ENCODE measurements around the gene CDH23. TPM values are rescaled to one million over a fixed set of nuclear protein-coding genes. Genes with fewer than 3 reads are reported as not detected.

Gene CDH23
- total and polyA plus RNA-seq, 2 donors: 3.6 to 9.9 TPM

DNA sequence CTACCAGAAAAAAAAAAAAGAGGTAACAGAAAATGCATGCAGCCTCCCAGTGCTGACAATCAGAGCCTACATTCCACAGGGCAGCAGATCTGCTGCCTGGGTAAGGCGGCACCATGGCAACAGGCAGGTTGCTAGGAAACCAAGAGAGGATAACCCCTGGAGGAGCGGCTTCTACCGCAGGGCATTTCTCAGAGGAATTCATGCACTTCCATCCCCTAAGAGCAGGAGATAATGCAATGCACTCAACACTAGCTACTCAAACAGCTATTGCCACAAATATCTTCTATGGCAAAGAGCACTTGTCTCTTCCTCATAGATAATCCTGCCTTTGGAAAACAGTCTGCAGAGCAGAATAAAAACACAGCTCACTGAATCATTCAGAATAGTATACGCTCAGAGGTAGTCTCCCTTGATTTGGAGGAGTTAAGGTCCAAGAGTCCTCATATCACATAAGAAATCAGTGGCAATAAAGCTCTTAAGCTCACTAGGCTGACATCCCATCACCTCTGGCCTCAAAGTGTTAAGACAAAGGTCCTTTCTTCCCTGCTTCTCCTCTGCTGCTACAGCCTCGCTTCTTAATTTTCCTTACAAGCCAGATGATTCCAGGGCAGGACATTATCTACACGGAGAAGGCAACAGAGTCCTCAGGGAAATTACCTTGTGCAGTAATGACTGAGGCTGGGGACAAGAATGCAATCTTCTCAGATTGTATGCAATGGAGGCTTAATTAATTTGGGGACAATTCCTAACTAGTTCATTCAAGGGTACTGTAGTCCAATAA, 443.6 kb downstream of the CDH23 start:
- H3K27ac ChIP-seq (ENCODE audit: low read depth): no peak overlapping the region
- no peak overlapping the region for H3K4me3 ChIP-seq (ENCODE audit: low read depth, low read length)
- 22% methylated on average over 6 of the region's 6 CpGs for WGBS
- H3K4me1 ChIP-seq (ENCODE audit: insufficient read depth): no peaks in the 10 kb centered on the region
- DNase-seq (ENCODE audit: extremely low spot score): no peak
- H3K36me3 ChIP-seq (ENCODE audit: insufficient read depth): no peaks in the 10 kb centered on the region

DNA sequence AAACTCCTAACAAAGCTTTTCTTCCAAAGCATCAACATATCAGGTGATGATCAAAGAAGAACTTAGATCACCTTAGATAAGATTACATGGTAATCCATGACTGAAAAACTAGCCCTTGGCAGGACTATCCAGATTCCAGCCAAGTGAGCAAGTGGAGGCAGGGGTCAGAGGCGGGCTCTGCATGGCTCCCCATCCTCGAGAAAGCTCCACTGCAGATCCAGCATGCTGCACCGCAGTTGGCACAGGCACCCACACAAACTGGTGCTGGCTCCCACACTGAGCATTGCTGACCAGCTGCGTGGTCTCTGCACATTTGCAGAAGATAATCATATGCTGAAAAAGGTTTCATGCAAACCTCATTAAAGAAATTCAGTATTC, 444.2 kb downstream of the CDH23 start:
- no peak overlapping the region for H3K4me3 ChIP-seq (ENCODE audit: low read depth, low read length)
- DNase-seq (ENCODE audit: extremely low spot score): no peak
- H3K27ac ChIP-seq (ENCODE audit: low read depth): no peak overlapping the region
- H3K4me1 ChIP-seq (ENCODE audit: insufficient read depth): no peaks in the 10 kb centered on the region
- 69% methylated on average over 4 of the region's 4 CpGs for WGBS
- no peaks in the 10 kb centered on the region for H3K36me3 ChIP-seq (ENCODE audit: insufficient read depth)

DNA sequence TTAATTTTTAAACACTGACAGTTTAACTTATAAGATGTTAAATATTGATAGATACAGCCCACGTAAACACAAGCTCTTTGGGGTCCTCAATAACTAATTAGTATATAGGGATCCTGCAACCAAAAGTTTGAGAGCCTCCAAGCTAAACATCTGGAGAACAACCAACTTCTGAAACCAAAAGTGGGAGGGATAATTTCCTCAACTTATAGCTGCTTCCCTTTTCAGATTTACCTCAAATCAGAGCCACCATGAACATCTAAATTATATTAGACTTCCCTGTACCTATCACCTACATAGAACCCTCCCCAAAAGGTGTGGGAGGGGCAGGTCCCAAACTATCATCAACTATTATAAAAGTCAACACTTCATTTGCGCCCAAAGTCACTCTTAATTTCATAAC, 445.7 kb downstream of the CDH23 start:
- Histone ChIP-seq H3K4me3 (ENCODE audit: low read depth, low read length) (no peak overlapping the region), H3K27ac (ENCODE audit: low read depth) (no peak overlapping the region), H3K36me3 (ENCODE audit: insufficient read depth) (no peaks in the 10 kb centered on the region), H3K4me1 (ENCODE audit: insufficient read depth) (no peaks in the 10 kb centered on the region)
- no peak for DNase-seq (ENCODE audit: extremely low spot score)
- 66% methylated on average over 2 of the region's 2 CpGs for WGBS

DNA sequence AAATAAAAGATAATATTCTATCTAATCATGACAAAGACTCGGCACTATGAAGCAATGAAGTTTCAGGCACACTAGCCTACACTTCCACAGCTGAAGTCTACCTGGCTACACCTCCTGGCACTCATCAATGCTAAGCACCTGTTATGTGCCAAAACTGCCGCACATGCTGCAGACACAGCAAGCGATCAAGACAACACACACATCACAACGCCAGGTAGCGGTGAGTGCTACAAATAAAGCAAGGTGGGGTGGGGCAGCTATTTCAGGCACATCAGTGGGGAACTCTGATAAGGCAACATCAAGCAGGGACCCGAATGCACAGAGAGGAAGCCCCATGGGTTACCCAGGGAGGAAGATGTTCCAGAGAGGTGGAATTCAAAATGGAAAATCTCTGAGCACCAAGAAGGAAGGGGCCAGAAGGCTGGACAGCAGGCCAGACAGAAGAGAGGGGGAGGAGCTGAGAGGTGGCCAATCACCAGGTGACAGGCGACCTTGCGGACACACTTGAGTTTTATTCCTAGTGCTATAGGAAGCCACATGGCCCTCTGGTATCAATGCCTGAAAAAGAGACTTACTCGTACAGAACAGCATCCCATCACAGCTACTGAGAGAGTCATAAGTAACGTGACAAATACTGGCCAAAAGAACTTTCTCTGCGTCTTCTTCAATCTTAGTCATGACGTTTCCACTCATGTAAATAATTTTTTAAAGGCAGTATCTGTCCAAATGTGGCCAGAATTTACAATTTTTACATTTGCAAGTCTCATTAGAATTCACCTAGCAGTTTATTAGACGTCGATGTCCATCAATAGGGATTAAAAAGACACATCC, 446.4 kb downstream of the CDH23 start:
- no peak overlapping the region for H3K4me3 ChIP-seq (ENCODE audit: low read depth, low read length)
- no peaks in the 10 kb centered on the region for H3K4me1 ChIP-seq (ENCODE audit: insufficient read depth)
- DNase-seq (ENCODE audit: extremely low spot score): no peak
- 87% methylated on average over 14 of the region's 14 CpGs for WGBS
- H3K27ac ChIP-seq (ENCODE audit: low read depth): no peak overlapping the region
- H3K36me3 ChIP-seq (ENCODE audit: insufficient read depth): no peaks in the 10 kb centered on the region

DNA sequence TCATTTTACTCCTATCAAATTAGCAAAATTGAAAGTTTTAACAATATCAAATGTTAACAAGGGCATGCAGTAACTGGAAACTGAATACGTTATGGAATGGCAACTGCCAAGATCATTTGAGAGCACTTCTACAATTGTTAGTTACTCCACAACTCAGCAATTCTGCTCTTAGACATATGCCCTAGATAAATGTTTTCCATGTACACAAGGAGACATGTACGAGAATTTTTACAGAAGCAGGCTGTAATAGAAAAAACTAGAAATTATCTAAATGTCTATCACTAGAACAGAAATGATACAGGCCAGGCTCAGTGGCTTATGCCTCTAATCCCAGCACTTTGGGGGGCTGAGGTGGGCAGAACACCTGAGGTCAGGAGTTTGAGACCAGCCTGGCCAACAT, 447.4 kb downstream of the CDH23 start:
- DNase-seq (ENCODE audit: extremely low spot score): no peak
- no peaks in the 10 kb centered on the region for H3K4me1 ChIP-seq (ENCODE audit: insufficient read depth)
- H3K27ac ChIP-seq (ENCODE audit: low read depth): no peak overlapping the region
- no peak overlapping the region for H3K4me3 ChIP-seq (ENCODE audit: low read depth, low read length)
- 77% methylated on average over 2 of the region's 2 CpGs for WGBS
- H3K36me3 ChIP-seq (ENCODE audit: insufficient read depth): no peaks in the 10 kb centered on the region

DNA sequence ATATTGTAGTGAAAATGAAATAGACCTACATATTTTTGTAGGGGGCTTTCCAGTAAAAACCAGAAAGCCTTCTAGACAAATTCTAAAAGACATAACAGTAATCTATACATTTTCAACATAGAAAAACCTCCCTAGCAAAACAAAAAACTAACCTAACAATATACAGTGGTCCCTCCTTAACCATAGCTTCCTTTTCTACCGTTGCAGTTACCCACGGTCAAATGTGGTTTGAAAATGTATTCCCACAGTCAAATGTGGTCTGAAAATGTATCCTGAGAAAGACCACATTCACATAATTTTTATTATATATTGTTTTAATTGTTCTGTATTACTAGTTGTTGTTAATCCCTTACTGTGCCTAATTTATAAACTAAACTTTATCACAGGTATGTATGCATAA, 448.0 kb downstream of the CDH23 start:
- WGBS: 88% methylated on average over 2 of the region's 2 CpGs
- Histone ChIP-seq H3K27ac (ENCODE audit: low read depth) (no peak overlapping the region), H3K36me3 (ENCODE audit: insufficient read depth) (no peaks in the 10 kb centered on the region), H3K4me3 (ENCODE audit: low read depth, low read length) (no peak overlapping the region), H3K4me1 (ENCODE audit: insufficient read depth) (no peaks in the 10 kb centered on the region)
- no peak for DNase-seq (ENCODE audit: extremely low spot score)

DNA sequence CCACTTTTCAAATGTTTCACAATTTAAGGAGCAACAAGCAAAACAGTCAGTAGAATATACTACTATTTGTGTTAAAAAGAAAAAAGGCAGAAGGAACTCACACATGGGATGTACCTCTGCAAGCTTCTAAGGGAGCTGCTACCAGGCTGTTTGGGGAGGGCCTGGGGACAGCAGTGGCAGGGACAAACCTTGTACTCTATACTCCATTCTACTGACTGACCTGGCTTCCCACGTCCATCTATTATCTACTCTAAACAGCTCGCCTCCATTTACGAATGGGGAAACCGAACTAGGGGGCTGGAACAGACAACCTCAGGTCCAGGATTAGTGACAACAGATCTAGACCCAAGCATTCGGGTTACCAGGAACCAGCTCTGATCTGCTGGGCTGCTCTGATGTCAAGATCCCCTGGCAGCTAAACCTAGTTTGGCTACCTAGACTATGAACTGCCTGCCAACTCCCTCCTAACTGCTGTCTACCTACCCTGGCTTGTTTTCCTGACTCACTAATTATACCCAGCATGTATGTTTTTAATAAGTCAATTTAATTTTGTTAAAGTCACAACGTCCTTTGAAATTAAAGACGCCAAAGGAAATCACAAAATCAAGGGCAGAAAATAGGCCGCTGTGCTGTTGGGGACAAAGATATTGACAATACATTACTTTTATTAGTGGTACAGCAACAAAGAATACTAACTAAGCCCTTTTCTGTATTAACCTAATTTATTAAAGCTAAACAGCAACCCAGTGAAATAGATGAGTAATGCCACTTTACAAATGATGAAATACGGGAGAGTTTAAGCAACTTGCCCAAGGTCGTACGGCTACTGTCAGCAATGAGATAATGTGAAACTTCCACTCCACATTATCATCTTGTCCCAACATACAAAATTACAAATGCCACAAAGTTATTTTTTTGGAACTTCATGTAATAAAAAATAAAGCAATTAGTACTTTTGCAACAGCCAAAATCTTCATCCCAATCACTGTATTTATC, 449.0 kb downstream of the CDH23 start:
- Histone ChIP-seq H3K4me1 (ENCODE audit: insufficient read depth) (no peaks in the 10 kb centered on the region), H3K27ac (ENCODE audit: low read depth) (no peak overlapping the region)
- no peak for DNase-seq (ENCODE audit: extremely low spot score)

DNA sequence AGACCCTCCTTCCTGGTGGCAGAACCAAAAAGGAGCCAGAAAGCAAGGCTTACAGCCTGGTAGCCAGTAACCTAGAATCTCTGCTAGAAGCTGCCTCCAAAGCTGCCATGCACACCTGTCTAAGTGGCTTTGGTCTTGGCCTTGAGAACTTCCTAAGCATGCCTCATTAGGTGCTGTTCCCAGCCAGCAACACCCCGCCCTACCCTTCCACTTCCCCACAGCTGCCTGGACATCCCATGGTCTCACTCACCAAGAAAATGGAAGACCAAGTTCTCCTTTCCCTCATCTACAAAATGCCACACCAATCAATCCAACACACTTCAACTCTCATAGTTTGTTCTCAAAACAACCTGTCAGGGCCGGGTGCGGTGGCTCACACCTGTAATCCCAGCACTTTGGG, 450.1 kb downstream of the CDH23 start:
- H3K4me1 ChIP-seq (ENCODE audit: insufficient read depth): no peaks in the 10 kb centered on the region
- no peak for DNase-seq (ENCODE audit: extremely low spot score)
- no peak overlapping the region for H3K27ac ChIP-seq (ENCODE audit: low read depth)
- no peak overlapping the region for H3K4me3 ChIP-seq (ENCODE audit: low read depth, low read length)
- 96% methylated on average over 3 of the region's 3 CpGs for WGBS
- no peaks in the 10 kb centered on the region for H3K36me3 ChIP-seq (ENCODE audit: insufficient read depth)

More for the DNA sequence above, 449.0 kb downstream of the CDH23 start:
- Histone ChIP-seq H3K4me3 (ENCODE audit: low read depth, low read length) (no peak overlapping the region), H3K36me3 (ENCODE audit: insufficient read depth) (no peaks in the 10 kb centered on the region)
- WGBS: 89% methylated on average over 11 of the region's 11 CpGs

DNA sequence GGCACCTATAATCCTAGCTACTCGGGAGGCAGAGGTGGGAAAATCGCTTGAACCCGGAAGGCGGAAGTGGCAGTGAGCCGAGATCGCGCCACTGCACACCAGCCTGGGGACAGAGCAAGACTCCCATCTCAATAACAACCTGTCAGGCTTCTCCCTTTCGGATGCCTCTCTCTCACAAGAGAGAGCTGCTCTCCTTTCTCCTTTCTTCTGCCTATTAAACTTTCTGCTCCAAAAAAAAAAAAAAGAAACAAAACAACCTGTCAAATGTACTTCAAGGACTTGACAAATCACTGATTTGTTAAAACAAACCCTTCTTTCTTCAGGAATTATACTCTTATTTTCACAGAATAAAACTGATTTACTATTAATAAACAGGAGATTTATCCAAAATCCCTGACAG, 450.7 kb downstream of the CDH23 start:
- 91% methylated on average over 8 of the region's 8 CpGs for WGBS
- no peak for DNase-seq (ENCODE audit: extremely low spot score)
- Histone ChIP-seq H3K4me1 (ENCODE audit: insufficient read depth) (no peaks in the 10 kb centered on the region), H3K27ac (ENCODE audit: low read depth) (no peak overlapping the region), H3K4me3 (ENCODE audit: low read depth, low read length) (no peak overlapping the region), H3K36me3 (ENCODE audit: insufficient read depth) (no peaks in the 10 kb centered on the region)

DNA sequence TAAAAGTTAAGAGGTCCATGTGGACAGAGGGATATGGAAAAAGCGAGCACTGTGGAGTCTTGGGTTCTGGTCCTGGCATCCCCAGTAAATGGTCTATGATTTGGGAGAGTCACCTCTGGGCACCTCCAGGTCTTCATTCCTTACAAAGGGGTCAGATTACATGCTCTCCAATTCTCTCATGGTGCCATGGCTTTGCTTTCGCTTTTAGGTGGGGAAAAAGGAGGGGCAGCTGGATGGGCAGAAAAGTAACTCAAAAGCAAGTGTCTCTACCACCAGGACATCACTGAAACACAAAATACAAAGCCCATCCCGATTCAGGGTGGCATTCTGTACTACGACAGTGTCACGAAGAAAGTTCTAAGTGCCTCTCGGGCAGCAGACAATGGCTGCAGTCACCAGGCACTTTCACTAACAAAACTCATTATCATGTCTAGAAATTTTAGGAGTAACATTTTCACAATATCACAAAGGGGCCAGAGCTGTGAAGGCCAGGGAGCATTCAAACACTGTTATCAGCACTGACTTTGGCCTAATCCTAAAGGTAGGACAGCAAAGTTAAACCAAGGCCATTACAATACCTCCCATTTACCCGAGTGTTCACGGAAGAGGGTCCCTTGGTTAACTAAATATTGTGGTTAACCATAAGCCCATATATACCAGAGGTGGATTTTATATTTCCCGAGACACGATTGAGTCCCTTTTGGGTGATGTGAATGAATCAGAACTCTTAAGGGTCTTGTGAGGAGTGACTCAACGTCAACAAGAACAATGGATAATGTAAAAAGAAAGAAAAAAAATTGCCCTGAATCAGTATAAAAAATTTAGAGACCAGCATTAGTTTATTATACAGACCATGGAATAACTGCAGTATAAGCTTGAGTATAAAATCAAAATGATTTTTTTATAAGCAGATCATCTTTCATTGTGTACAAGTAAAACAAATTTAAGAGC, 451.9 kb downstream of the CDH23 start:
- Histone ChIP-seq H3K4me1 (ENCODE audit: insufficient read depth) (no peaks in the 10 kb centered on the region), H3K36me3 (ENCODE audit: insufficient read depth) (no peaks in the 10 kb centered on the region), H3K27ac (ENCODE audit: low read depth) (no peak overlapping the region), H3K4me3 (ENCODE audit: low read depth, low read length) (no peak overlapping the region)
- 86% methylated on average over 11 of the region's 11 CpGs for WGBS
- no peak for DNase-seq (ENCODE audit: extremely low spot score)

DNA sequence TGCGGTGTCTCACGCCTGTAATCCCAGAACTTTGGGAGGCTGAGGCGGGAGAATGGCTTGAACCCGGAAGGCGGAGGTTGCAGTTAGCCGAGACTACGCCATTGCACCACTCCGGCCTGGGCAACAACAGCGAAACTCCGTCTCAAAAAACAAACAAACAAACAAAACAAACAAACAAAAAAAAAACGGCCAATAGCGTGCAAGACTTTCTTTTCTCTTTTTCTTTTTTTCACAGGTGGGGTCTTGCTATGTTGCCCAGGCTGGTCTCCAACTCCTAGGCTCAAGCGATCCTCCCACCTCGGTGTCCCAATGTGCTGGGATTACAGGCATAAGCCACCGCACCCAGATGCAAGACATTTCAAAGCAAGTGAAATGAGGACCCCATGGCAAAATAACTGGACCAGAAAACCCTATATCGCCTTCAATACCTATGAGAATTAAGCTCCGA, 452.8 kb downstream of the CDH23 start:
- no peak for DNase-seq (ENCODE audit: extremely low spot score)
- Histone ChIP-seq H3K4me3 (ENCODE audit: low read depth, low read length) (peak overlapping the region; percentile 87), H3K27ac (ENCODE audit: low read depth) (no peak overlapping the region), H3K36me3 (ENCODE audit: insufficient read depth) (no peaks in the 10 kb centered on the region), H3K4me1 (ENCODE audit: insufficient read depth) (no peaks in the 10 kb centered on the region)
- WGBS: 94% methylated on average over 17 of the region's 17 CpGs

DNA sequence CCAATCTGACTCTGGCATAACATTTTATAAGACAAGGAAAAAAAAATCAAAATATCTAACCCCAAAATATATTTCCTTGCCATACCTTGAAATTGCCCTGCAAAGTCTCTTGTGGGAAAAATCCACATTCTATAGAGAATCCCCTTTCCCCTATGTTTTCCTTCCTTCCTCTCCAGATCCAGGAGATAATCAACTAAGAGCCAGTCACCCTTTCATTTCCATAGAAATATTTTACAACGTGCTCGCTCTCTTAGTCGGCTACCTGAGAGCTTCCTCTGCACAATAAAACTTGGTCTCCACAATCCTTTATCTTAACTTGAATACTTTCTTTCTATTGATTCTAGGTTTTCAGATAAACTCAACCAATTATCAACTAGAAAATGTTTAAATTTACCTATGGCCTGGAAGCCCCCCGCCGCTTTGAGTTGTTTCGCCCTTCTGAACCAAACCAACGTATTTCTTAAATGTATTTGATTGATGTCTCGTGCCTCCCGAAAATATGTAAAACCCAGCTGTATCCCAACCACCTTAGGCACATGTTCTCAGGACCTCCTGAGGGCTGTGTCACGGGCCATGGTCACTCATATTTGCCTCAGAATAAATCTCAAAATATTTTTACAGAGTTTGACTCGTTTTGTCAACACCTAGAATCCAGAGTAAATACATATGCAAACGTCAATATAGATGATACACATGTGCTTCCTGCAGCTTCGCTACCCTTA, 453.5 kb downstream of the CDH23 start:
- no peaks in the 10 kb centered on the region for H3K36me3 ChIP-seq (ENCODE audit: insufficient read depth)
- H3K4me3 ChIP-seq (ENCODE audit: low read depth, low read length): peak overlapping the region; percentile 87
- no peaks in the 10 kb centered on the region for H3K4me1 ChIP-seq (ENCODE audit: insufficient read depth)
- no peak for DNase-seq (ENCODE audit: extremely low spot score)
- 5% methylated on average over 13 of the region's 13 CpGs for WGBS
- H3K27ac ChIP-seq (ENCODE audit: low read depth): no peak overlapping the region

Data from urinary bladder (tissue), 4 donors.